HepG2 (cell line): ENCODE measurements around the gene TBX21. TPM values are rescaled to one million over a fixed set of nuclear protein-coding genes. Genes with fewer than 3 reads are reported as not detected.
A peak's percentile ranks its signal among the peaks of the same experiment; 100 is the strongest.

Experiments
- ATAC-seq: fragments of 200-7000 bp; cut with Tn5 transposase; 3 replicates; pipeline ENCODE4 v1.9.1; 2020; ENCODE audit warnings: mild to moderate bottlenecking, moderate library complexity
- BruUV-seq: library from RNA; stranded (reverse); fragments of 400-500 nt; replicated peaks from 2 replicates; lab custom pipeline; 2021; lab: Mats Ljungman, UMichigan
- CTCF ChIA-PET: fragments of 300-600 bp; formaldehyde crosslinking; extraction: SDS; loops from one replicate; lab custom pipeline; 2021; ENCODE audit warnings: low total read pairs, inconsistent platforms, low intra/inter-chr PET ratio; lab: Yijun Ruan, JAX
- POLR2A ChIA-PET: fragments of 350-600 bp; sonication (Branson Sonifier 250); formaldehyde crosslinking; loops from one replicate; lab custom pipeline; 2020; ENCODE audit warnings: antibody characterized with exemption, inconsistent platforms; lab: Yijun Ruan, JAX
- DNase-seq: peaks from one replicate; pipeline ENCODE4 v3.0.0-alpha.2; 2015; ENCODE audit warnings: low spot score
- FAIRE-seq: peaks from 3 replicates; lab custom pipeline; 2011; peaks lifted over from hg19 to GRCh38; lab: Jason Lieb, UNC
- H2AFZ ChIP-seq: one replicate; pipeline ENCODE4 v1.6.1; 2011; ENCODE audit warnings: low read length, inconsistent platforms
- H3K27ac ChIP-seq: fragments of 300-600 bp; 3 replicates; pipeline ENCODE4 v1.8.0; 2011; ENCODE audit warnings: mixed run types, mild to moderate bottlenecking, mixed read lengths, low read length, inconsistent platforms; ENCODE audit not compliant: insufficient read depth; ENCODE audit errors: extremely low read length
- H3K27me3 ChIP-seq, 2 experiments: fragments of 200-600 bp in 1 of 2; 2 replicates in 1 of 2; 3 replicates in 1 of 2; pipeline versions ENCODE4 v1.6.0 to v1.8.0; 2011; ENCODE audit warnings: low read length in 2 of 2, mild to moderate bottlenecking in 2 of 2, moderate library complexity in 2 of 2, inconsistent platforms in 1 of 2; ENCODE audit not compliant: insufficient read depth in 2 of 2, control insufficient read depth in 1 of 2
- H3K36me3 ChIP-seq, 2 experiments: fragments of 200-600 bp in 1 of 2; replicated peaks in 1 of 2; 2 replicates in 1 of 2; 3 replicates in 1 of 2; pipeline versions ENCODE4 v1.5.1 to v1.8.0; 2011; ENCODE audit warnings: low read length in 2 of 2, inconsistent platforms in 1 of 2; ENCODE audit not compliant: insufficient read depth in 2 of 2, control insufficient read depth in 1 of 2
- H3K4me1 ChIP-seq: 2 replicates; pipeline ENCODE4 v1.5.1; 2012; ENCODE audit warnings: low read length, inconsistent platforms; ENCODE audit not compliant: insufficient read depth
- H3K4me2 ChIP-seq: 2 replicates; pipeline ENCODE4 v1.6.0; 2011; ENCODE audit warnings: low read depth, low read length, inconsistent platforms
- H3K4me3 ChIP-seq, 3 experiments: fragments of 200-600 bp in 1 of 3; sonication (generic), shearing (Covaris generic) in 1 of 3; replicated peaks in 1 of 3; 2 replicates each; pipeline ENCODE4 v1.5.1; 2011 to 2016; ENCODE audit warnings: low read length in 3 of 3, inconsistent platforms in 2 of 3, low read depth in 2 of 3, mild to moderate bottlenecking in 2 of 3, control low read depth in 1 of 3, mixed read lengths in 1 of 3; ENCODE audit not compliant: insufficient read depth in 1 of 3
- H3K79me2 ChIP-seq: one replicate; pipeline ENCODE4 v1.6.1; 2011; ENCODE audit warnings: low read length, inconsistent platforms; ENCODE audit not compliant: insufficient read depth
- H3K9ac ChIP-seq: 2 replicates; pipeline ENCODE4 v1.6.0; 2011; ENCODE audit warnings: mild to moderate bottlenecking, low read depth, low read length, inconsistent platforms; ENCODE audit not compliant: insufficient read depth
- H3K9me3 ChIP-seq: 2 replicates; pipeline ENCODE4 v1.5.1; 2012; ENCODE audit warnings: mild to moderate bottlenecking, low read length
- H4K20me1 ChIP-seq: 2 replicates; pipeline ENCODE4 v1.6.0; 2011; ENCODE audit warnings: inconsistent platforms, mild to moderate bottlenecking, low read length, moderate library complexity; ENCODE audit not compliant: insufficient read depth
- CREM ChIP-seq, 2 experiments: sonication (generic) in 1 of 2; formaldehyde crosslinking in 1 of 2; IDR thresholded peaks; 2 replicates each; pipeline versions ENCODE4 v1.4.0 to v1.6.1; 2016 to 2020; ENCODE audit warnings: antibody characterized with exemption in 1 of 2, mild to moderate bottlenecking in 1 of 2, missing genetic modification reagents in 1 of 2
- JUNB ChIP-seq: sonication (generic); formaldehyde crosslinking; IDR thresholded peaks from 2 replicates; pipeline ENCODE4 v1.8.0; 2022; ENCODE audit warnings: missing genetic modification reagents, mild to moderate bottlenecking, borderline replicate concordance
- KMT2A ChIP-seq: sonication (generic); formaldehyde crosslinking; IDR thresholded peaks from 2 replicates; pipeline ENCODE4 v1.4.0; 2020; ENCODE audit warnings: missing genetic modification reagents
- POLR2A ChIP-seq, 2 experiments: IDR thresholded peaks; 2 replicates each; pipeline ENCODE4 v1.6.1; 2011; ENCODE audit warnings: low read depth in 2 of 2, low read length in 2 of 2, mild to moderate bottlenecking in 1 of 2, moderate library complexity in 1 of 2; ENCODE audit not compliant: insufficient read depth in 1 of 2
- POLR2AphosphoS5 ChIP-seq: IDR thresholded peaks from 2 replicates; pipeline ENCODE4 v1.6.1; 2012; ENCODE audit warnings: low read depth, low read length
- POLR2G ChIP-seq: fragments of 200-400 bp; formaldehyde crosslinking; IDR thresholded peaks from 2 replicates; pipeline ENCODE4 v1.6.1; 2018; ENCODE audit warnings: mild to moderate bottlenecking, low read depth, low read length, moderate library complexity
- ZKSCAN1 ChIP-seq: fragments of 150-350 bp; IDR thresholded peaks from 2 replicates; pipeline ENCODE4 v1.6.1; 2014; ENCODE audit warnings: low read length
- ZNF431 ChIP-seq: sonication (generic); formaldehyde crosslinking; IDR thresholded peaks from 2 replicates; pipeline ENCODE4 v1.9.0; 2022; ENCODE audit warnings: missing genetic modification reagents, low read depth, mild to moderate bottlenecking, borderline replicate concordance
- ZNF773 ChIP-seq: sonication (generic); formaldehyde crosslinking; IDR thresholded peaks from 2 replicates; pipeline ENCODE4 v1.4.0; 2020; ENCODE audit warnings: missing genetic modification reagents, borderline replicate concordance
- WGBS: methylation state at CpG from one replicate; pipeline ENCODE4 v1.1.6; 2017; ENCODE audit warnings: low lambda C conversion rate; 5-methylcytosine and 5-hydroxymethylcytosine counted together
- in situ Hi-C: cut with HindIII; loops from 2 replicates; pipeline ENCODE4 v1.10.0; 2017; ENCODE audit warnings: low pct_unique_long_range_greater_than_20kb; ENCODE audit not compliant: extremely low pct_ligation_motif_present
- intact Hi-C: fragments of 100-400 bp; cut with micrococcal nuclease; formaldehyde crosslinking; loops from one replicate; pipeline ENCODE4 v1.10.0; 2022; ENCODE audit not compliant: unreplicated experiment
- polyA plus RNA-seq, 8 experiments: library from polyadenylated mRNA; depleted of rRNA in 3 of 8; stranded (reverse) in 7 of 8; unstranded in 1 of 8; fragments of >200 nt; fragmentation: Illumina TruSeq in 4 of 8; extraction: Trizol in 4 of 8; gene quantifications; 2 replicates each; pipeline versions ENCODE4 v1.2.1 to v1.2.3, GENCODE V29; 2011 to 2016; ENCODE audit warnings: low read depth in 4 of 8, missing spikeins in 1 of 8, mixed read lengths in 1 of 8; ENCODE audit not compliant: insufficient read depth in 1 of 8
- total RNA-seq, 5 experiments: library from RNA; depleted of rRNA; stranded (reverse); fragments of >200 nt; fragmentation: Illumina TruSeq; extraction: Trizol; gene quantifications; 2 replicates each; pipeline ENCODE4 v1.2.3, GENCODE V29; 2016; ENCODE audit warnings: low read depth in 1 of 5
- TF ChIP-seq, protein P1 (sequence below): IDR thresholded peaks from 2 replicates; pipeline ENCODE4 v1.6.1; 2012; ENCODE audit warnings: low read depth, low read length, improper control_type of control experiment
- TF ChIP-seq, protein P2 (sequence below): sonication (generic); formaldehyde crosslinking; IDR thresholded peaks from 2 replicates; pipeline ENCODE4 v1.4.0; 2020; ENCODE audit warnings: low read depth, missing genetic modification reagents

TBX21 gene
- total and polyA plus RNA-seq, 2 of the 13 experiments (the other 11 are each of a cell fraction or from before 2014, with no cell fraction given): not detected

DNA sequence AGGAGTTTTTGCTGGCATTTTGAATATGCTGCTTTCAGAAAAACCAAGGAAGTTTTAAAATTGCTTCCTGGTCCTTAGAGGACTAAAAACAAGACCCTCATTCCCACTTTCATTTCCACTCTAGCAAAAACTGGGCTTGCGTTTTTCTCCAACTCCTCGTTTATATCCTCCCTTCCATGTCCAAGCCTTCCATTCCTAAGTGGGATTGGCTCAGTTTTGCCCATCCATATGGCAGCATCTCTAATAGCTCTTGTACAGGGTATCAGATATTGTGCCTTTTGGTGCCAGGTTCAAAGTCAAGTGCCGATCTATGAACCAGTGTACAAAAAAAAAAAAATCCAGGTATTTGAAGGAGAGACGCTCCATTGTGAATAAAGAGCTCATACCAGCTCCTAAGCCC is 49.0 kb upstream of the TBX21 start:
- no peaks in the 10 kb centered on the region for H3K79me2 ChIP-seq
- DNase-seq (no peak), FAIRE-seq (no peak), ATAC-seq (no peak)
- H3K9me3 ChIP-seq: no peaks in the 10 kb centered on the region
- TF ChIP-seq POLR2AphosphoS5 (peak; percentile 42; the same call in 1 of the 2 replicates), ZNF773 (CRISPR knock-in tag) (no peak), POLR2A (IDR thresholded peaks at IDR 0.05; ENCODE audit: insufficient read depth in 1 of 2, low read depth in 2 of 2, low read length in 2 of 2) (0 out of 4 replicates have a peak, but pooled peaks of 1 of the 2 experiments have one; percentile 24), ZKSCAN1 (no peak), POLR2G (peak; percentile 48; the same call in 1 of the 2 replicates), KMT2A (CRISPR knock-in tag) (no peak), ZNF431 (CRISPR knock-in tag) (no peak), CREM (IDR thresholded peaks at IDR 0.05) (no peak), CREM (CRISPR knock-in tag; IDR thresholded peaks at IDR 0.05) (no peak), JUNB (CRISPR knock-in tag) (no peak)
- TF ChIP-seq, protein P1, sequence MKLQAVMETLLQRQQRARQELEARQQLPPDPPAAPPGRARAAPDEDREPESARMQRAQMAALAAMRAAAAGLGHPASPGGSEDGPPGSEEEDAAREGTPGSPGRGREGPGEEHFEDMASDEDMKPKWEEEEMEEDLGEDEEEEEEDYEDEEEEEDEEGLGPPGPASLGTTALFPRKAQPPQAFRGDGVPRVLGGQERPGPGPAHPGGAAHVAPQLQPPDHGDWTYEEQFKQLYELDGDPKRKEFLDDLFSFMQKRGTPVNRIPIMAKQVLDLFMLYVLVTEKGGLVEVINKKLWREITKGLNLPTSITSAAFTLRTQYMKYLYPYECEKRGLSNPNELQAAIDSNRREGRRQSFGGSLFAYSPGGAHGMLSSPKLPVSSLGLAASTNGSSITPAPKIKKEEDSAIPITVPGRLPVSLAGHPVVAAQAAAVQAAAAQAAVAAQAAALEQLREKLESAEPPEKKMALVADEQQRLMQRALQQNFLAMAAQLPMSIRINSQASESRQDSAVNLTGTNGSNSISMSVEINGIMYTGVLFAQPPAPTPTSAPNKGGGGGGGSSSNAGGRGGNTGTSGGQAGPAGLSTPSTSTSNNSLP: no peak
- TF ChIP-seq, protein P2, sequence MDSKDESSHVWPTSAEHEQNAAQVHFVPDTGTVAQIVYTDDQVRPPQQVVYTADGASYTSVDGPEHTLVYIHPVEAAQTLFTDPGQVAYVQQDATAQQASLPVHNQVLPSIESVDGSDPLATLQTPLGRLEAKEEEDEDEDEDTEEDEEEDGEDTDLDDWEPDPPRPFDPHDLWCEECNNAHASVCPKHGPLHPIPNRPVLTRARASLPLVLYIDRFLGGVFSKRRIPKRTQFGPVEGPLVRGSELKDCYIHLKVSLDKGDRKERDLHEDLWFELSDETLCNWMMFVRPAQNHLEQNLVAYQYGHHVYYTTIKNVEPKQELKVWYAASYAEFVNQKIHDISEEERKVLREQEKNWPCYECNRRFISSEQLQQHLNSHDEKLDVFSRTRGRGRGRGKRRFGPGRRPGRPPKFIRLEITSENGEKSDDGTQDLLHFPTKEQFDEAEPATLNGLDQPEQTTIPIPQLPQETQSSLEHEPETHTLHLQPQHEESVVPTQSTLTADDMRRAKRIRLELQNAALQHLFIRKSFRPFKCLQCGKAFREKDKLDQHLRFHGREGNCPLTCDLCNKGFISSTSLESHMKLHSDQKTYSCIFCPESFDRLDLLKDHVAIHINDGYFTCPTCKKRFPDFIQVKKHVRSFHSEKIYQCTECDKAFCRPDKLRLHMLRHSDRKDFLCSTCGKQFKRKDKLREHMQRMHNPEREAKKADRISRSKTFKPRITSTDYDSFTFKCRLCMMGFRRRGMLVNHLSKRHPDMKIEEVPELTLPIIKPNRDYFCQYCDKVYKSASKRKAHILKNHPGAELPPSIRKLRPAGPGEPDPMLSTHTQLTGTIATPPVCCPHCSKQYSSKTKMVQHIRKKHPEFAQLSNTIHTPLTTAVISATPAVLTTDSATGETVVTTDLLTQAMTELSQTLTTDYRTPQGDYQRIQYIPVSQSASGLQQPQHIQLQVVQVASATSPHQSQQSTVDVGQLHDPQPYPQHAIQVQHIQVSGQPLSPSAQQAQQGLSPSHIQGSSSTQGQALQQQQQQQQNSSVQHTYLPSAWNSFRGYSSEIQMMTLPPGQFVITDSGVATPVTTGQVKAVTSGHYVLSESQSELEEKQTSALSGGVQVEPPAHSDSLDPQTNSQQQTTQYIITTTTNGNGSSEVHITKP (CRISPR knock-in tag): no peak
- peaks cover 21 to 37% of the 10 kb centered on the region in 2 experiments for H3K36me3 ChIP-seq
- no peaks in the 10 kb centered on the region for H3K27me3 ChIP-seq
- in situ Hi-C loops: no loop called here
- peaks cover 34% of the 10 kb centered on the region for H3K4me1 ChIP-seq
- H3K9ac ChIP-seq: no peak overlapping the region
- CTCF ChIA-PET: no interaction called here
- H4K20me1 ChIP-seq: peaks cover 9% of the 10 kb centered on the region; the same call in 1 of the 2 replicates
- H2AFZ ChIP-seq: no peak overlapping the region
- H3K4me2 ChIP-seq: no peak overlapping the region
- H3K4me3 ChIP-seq: no peak overlapping the region
- no peak overlapping the region for H3K27ac ChIP-seq
- intact Hi-C loops: no loop called here
- WGBS: 92% methylated on average over 4 of the region's 4 CpGs
- no TSS peak for BruUV-seq
- POLR2A ChIA-PET: interaction anchor here (0.7 to 1.3 kb wide), 3 partner anchors 9 to 34 kb away, joined by 4 read pairs; partner anchors contain the start of gene KPNB1
